Measurements from ENCODE around the gene MEGF6.

The MEGF6 gene

GRCh38 chr1:3475839-3476573 lies 135.3 kb downstream of the MEGF6 start:
- DNase-seq (ENCODE audit: low read depth in 2 of 3, low spot score in 2 of 3) = no peak

GRCh38 chr1:3474421-3474820 lies 136.9 kb downstream of the MEGF6 start:
- DNase-seq (ENCODE audit: low read depth in 2 of 3, low spot score in 2 of 3) = no peak

- DNase-seq (ENCODE audit: low read depth in 2 of 3, low spot score in 2 of 3) = no peak
These were observed 137.3 kb downstream of the MEGF6 start for GRCh38 chr1:3474016-3474415.

- no peak for DNase-seq (ENCODE audit: low read depth in 2 of 3, low spot score in 2 of 3)
These were observed 137.9 kb downstream of the MEGF6 start for GRCh38 chr1:3473381-3473844.

- DNase-seq (ENCODE audit: low read depth in 2 of 3, low spot score in 2 of 3) = no peak
These were observed 138.4 kb downstream of the MEGF6 start for GRCh38 chr1:3472906-3473305.

- DNase-seq (ENCODE audit: low read depth in 2 of 3, low spot score in 2 of 3) = no peak
These were observed 139.0 kb downstream of the MEGF6 start for GRCh38 chr1:3472088-3472850.

GRCh38 chr1:3471356-3472087 lies 139.8 kb downstream of the MEGF6 start:
- DNase-seq (ENCODE audit: low read depth in 2 of 3, low spot score in 2 of 3) = no peak

GRCh38 chr1:3470650-3471355 lies 140.5 kb downstream of the MEGF6 start:
- DNase-seq (ENCODE audit: low read depth in 2 of 3, low spot score in 2 of 3) = no peak

- DNase-seq (ENCODE audit: low read depth in 2 of 3, low spot score in 2 of 3) = no peak
These were observed 141.3 kb downstream of the MEGF6 start for GRCh38 chr1:3469849-3470649.

GRCh38 chr1:3469104-3469848 lies 142.0 kb downstream of the MEGF6 start:
- no peak for DNase-seq (ENCODE audit: low read depth in 2 of 3, low spot score in 2 of 3)

- no peak for DNase-seq (ENCODE audit: low read depth in 2 of 3, low spot score in 2 of 3)
These were observed 142.8 kb downstream of the MEGF6 start for GRCh38 chr1:3468236-3469103.

GRCh38 chr1:3467096-3468036 lies 143.9 kb downstream of the MEGF6 start:
- no peak for DNase-seq (ENCODE audit: low read depth in 2 of 3, low spot score in 2 of 3)

- DNase-seq (ENCODE audit: low read depth in 2 of 3, low spot score in 2 of 3) = no peak
These were observed 144.8 kb downstream of the MEGF6 start for GRCh38 chr1:3466366-3467075.

- no peak for DNase-seq (ENCODE audit: low read depth in 2 of 3, low spot score in 2 of 3)
These were observed 145.4 kb downstream of the MEGF6 start for GRCh38 chr1:3465935-3466321.

- no peak for DNase-seq (ENCODE audit: low read depth in 2 of 3, low spot score in 2 of 3)
These were observed 146.0 kb downstream of the MEGF6 start for GRCh38 chr1:3465091-3465934.

GRCh38 chr1:3464649-3465025 lies 146.7 kb downstream of the MEGF6 start:
- no peak for DNase-seq (ENCODE audit: low read depth in 2 of 3, low spot score in 2 of 3)
